NCI-H128 (cell line): ENCODE data around the gene SMURF2.
"Not testable (repeated sequence)": the region's sequence is repeated elsewhere in the genome, so short reads cannot be mapped to it uniquely, and the experiment has no call there.

Experiments
- DNase-seq: peaks from one replicate; lab custom pipeline; 2025; ENCODE audit not compliant: unreplicated experiment; lab: John Stamatoyannopoulos, UW

SMURF2 gene

DNA sequence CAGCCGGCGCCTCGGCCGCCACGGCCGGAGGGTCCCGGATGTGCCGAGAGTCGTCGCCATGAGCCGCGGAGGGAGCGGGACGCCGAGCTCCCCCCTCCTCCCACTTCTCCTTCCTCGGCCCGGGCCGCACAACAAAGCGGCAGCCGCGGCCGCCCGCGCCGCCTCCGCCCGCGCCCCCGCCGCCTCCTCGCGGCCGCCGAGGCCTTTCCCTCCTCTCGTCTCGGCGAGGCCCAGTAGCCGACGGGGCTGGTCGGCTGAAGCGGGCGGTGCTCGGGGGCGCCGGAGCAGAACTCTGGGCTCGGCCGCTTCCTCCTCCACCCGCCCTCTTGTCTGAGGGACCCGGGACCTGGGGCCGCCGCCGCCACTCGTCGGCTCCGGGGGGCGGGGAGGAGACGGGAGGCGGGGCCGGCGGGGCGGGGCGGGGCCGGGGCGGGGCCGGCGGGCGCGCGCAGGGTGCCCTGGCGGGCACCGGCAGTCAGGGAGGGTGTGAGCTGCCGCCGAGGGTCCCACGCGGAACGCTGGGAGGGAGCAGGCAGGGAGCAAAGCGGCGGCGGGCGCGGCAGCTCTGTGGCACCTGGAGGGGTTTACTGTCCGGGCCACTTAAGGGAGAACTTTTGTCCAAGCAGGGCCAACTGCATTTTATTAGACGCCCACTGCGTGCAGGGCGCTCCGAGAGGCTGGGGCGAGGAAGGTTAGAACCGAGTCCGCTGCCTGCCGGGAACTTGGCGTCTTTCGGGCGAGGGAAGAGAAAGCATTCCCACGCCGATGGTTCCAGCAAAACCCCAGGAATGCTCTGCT is at the start of gene SMURF2:
SMURF2 (minus strand) TSS at position 332 of the 798 bp plus-strand sequence. CDS start 427 bp downstream, outside the sequence.
- no peak for DNase-seq

DNA sequence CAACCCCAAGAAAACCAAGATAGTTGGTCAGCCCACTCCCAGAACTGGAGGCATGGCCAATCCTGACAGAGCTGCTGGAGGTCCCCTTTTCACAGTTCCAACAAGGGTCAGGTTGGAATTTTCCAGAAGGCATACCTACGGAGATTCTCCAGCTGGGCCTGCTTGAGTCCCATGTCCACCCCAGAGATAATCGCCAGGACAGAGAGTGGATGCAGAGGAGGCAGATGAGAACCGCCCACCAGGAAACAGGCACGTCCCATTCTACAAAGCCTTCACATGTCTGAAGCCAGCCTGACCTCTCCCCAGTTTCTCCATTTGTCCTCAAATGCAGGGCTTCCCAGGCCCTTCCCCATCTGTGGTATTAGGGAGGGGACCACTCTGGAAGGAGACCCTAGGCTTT is 47.4 kb upstream of the SMURF2 start:
- no peak for DNase-seq

DNA sequence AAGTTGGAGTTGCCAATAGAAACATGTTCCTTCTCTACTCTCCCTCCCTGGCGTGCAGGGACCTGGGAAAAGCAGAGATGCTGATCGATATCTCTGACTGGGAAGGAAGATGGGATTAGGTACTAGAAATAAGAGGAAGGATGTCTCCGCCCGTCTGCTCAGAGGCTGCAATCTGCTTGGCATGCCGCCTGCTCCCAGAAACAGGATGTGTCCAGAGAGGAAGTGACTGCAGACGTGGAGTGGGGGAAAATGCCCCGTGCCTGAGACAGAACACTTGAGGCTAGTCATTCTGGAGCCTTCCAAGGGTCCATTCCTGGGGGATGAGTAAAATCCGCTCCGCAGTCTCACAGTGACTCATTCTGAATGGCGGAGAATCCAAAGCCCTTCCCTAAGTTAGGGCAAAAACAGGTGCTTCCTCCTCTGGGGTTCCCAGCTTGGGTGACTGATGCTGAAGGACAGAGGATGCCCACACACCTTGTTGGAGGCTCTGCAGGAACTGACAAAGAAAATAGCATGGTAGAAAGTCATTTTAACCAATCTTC is 45.0 kb upstream of the SMURF2 start:
- DNase-seq: no peak

GRCh38 chr17:64706224-64707049 is 44.3 kb upstream of the SMURF2 start:
- DNase-seq: no peak

DNA sequence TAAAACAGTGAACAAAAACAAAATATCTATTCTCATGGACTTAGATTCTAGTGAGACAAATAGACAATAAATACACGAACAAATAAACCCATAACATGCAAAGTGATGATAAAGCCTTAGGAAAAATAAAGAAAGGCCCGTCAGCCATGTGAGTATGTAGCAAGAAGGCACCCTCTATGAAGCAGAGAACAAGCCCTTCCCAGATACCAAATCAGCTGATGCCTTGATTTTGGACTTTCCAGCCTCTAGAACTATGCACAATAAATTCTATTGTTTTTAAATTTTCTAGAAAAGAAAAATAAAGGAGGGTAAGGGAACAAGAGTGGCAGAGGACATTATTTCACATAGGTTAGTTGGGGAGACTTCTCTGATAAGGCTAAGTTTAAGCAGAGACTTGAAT is 40.7 kb upstream of the SMURF2 start:
- no peak for DNase-seq

DNA sequence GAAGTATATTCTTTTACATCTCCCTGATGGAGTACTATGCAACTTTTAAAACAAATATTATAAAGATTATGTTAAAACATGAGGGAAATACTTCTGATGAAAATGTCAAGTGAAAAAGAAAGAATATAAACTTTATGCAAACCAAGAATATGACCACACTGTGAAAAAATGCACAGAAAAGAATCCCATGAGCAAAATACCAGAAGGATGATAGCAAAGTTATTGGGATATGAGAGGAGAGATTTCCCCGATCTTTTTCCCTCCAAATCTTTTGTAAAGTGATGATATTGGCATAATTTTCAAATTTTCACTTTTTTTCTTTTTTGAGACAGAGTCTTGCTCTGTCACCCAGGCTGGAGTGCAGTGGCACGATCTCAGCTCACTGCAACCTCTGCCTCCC is 36.6 kb upstream of the SMURF2 start:
- no peak for DNase-seq

DNA sequence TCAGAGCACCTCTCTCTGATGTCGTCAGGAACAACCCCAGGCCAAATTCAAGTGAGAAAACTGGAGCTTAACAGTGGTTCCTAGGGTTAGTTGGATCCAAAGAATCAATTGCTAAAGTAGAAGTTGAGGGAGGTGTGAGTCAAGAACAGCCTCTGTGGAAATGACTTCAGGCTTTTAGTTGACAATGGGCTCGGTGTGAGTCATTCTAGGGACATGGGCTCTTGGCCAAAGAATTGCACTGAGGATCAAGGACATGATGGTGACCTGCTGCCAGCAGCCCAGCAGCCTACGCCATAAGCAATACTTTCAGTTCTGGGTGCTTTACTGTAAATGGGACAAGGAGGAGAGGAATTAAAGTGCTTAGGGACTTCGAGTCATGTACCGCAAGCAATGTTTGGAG is 32.1 kb upstream of the SMURF2 start:
- DNase-seq: no peak

- no peak for DNase-seq
Observed at GRCh38 chr17:64692187-64692586, 30.1 kb upstream of the SMURF2 start.

- DNase-seq: no peak
Observed at GRCh38 chr17:64689106-64689505, 27.0 kb upstream of the SMURF2 start.

GRCh38 chr17:64688481-64688880 is 26.4 kb upstream of the SMURF2 start:
- DNase-seq: no peak

GRCh38 chr17:64687961-64688360 is 25.9 kb upstream of the SMURF2 start:
- no peak for DNase-seq

GRCh38 chr17:64687376-64687775 is 25.3 kb upstream of the SMURF2 start:
- no peak for DNase-seq

- no peak for DNase-seq
Observed at GRCh38 chr17:64686705-64687104, 24.6 kb upstream of the SMURF2 start.

- no peak for DNase-seq
Observed at GRCh38 chr17:64685705-64686104, 23.6 kb upstream of the SMURF2 start.

DNA sequence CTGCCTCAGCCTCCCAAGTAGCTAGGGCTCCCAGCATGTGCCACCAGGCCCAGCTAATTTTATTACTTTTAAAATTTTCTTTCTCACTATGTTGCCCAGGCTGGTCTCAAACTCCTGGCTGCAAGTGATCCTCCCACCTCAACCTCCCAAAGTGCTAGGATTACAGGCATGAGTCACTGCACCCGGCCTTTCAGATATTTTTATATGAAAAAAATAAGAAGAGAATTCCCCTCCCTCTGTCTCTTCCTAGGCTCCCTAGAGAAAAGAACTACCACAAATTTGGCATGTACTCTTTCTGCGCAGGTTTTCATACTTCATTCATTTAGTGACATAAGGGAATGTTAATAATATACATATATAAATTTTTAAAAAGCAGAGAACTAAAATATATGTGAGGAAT is 21.7 kb upstream of the SMURF2 start:
- no peak for DNase-seq

DNA sequence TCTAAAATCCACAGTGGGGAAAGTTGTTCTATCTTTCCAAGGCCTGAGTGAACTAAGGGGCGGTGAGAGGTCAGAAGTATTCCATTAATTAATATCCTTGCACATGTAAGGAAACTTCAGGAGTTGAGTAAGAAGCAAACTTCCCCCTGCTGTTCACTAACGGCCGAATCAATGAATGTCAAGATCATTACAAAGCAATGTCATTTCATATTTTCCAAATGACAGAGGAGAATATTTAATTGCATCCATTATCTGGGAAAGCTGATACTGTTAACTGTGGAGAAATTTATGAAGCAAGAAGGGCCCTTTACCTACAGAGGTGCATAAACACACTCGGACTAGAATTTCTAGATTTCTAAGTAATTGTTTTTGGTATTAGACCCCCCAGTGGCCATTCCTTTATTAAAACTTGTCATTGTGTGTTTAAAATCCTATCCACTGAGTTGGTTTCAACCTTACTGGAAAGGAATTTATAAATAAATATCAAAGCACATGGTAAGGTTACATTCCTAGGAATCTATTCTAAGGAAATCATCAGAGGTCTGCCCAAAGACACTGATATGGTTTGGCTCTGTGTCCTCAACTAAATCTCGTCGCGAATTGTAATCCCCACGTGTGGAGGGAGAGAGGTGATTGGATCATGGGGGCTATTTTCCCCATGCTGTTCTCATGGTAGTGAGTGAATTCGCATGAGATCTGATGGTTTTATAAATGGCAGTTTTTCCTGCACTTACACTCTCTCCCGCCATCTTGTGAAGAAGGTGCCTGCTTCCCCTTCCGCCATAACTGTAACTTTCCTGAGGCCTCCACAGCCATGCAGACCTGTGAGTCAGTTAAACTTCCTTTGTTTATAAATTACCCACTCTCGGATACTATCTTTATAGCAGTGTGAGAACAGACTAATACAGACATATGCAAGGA is 20.4 kb upstream of the SMURF2 start:
- no peak for DNase-seq

DNA sequence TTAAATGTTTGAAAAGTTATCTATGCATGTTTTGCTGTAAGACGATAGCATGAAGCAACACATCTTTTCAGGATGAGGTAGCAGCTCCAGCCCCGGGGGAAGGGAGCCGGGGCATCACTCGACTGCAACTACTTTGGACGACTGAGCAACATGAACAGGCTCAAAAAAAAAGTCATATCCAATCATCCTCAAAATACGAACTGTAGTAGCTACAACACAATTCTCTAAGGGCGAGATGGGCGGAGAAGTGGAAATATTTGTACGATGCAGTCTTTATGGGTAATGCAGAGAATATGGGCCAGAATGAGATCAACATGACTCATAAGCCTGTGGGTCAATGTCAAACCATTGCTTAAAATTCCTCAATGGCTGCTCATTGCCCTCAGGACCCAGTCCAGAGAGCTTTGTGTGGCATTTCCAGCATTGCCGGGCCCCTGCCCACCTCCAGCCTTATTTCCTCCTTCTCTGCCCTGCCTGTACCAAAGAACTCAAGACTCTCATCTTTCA is 17.7 kb upstream of the SMURF2 start:
- no peak for DNase-seq

- no peak for DNase-seq
Observed at GRCh38 chr17:64676763-64677162, 14.7 kb upstream of the SMURF2 start.

- not testable (repeated sequence) for DNase-seq
Observed at GRCh38 chr17:64670843-64671590, 8.9 kb upstream of the SMURF2 start.
